Fibroblast of lung (primary cell): Measurements from ENCODE around the gene TSC22D2.

ENCODE experiments used
- EZH2 ChIP-seq: IDR thresholded peaks from 2 replicates; pipeline ENCODE4 v1.5.1; 2012; ENCODE audit warnings: low read length, control low read depth, mild to moderate bottlenecking; ENCODE audit errors: missing control alignments
- TF ChIP-seq, protein P1 (sequence below), 2 donors: IDR thresholded peaks in 1 of 2; conservative IDR thresholded peaks in 1 of 2; 1 replicate in 1 of 2; 2 replicates in 1 of 2; pipeline ENCODE4 v1.5.1; 2011 to 2012; ENCODE audit warnings: low read length in 2 of 2, control low read depth in 1 of 2, inconsistent platforms in 1 of 2, low read depth in 1 of 2, mild to moderate bottlenecking in 1 of 2

DNA sequence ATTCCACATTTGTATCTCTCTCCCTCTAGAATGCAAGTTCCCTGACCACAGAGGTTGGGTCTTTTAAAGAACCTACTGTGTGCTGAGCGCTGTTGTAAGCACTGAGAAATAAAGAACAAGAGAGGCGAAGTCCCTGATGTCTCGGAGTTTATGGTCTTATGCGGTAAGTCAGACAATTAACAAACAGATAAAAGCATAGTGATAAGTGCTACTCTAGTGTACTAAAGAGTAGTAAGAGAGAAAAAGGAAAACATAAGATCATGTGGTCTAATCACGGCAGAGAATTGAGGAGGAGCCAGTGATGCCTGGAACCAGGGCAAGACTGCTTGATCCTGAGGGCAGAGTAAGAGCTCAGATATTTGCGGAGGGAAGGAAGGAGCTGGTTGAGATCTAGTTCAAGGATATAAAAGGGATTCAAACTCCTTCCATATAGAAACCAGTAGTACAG is 29.8 kb upstream of the TSC22D2 start:
- no peak for TF ChIP-seq EZH2
- TF ChIP-seq, protein P1, sequence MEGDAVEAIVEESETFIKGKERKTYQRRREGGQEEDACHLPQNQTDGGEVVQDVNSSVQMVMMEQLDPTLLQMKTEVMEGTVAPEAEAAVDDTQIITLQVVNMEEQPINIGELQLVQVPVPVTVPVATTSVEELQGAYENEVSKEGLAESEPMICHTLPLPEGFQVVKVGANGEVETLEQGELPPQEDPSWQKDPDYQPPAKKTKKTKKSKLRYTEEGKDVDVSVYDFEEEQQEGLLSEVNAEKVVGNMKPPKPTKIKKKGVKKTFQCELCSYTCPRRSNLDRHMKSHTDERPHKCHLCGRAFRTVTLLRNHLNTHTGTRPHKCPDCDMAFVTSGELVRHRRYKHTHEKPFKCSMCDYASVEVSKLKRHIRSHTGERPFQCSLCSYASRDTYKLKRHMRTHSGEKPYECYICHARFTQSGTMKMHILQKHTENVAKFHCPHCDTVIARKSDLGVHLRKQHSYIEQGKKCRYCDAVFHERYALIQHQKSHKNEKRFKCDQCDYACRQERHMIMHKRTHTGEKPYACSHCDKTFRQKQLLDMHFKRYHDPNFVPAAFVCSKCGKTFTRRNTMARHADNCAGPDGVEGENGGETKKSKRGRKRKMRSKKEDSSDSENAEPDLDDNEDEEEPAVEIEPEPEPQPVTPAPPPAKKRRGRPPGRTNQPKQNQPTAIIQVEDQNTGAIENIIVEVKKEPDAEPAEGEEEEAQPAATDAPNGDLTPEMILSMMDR (conservative IDR thresholded peaks at IDR 0.05 in 1 of 2, IDR thresholded peaks at IDR 0.05 in 1 of 2; ENCODE audit: low read depth in 1 of 2, low read length in 2 of 2), result no peak
